Gastroesophageal sphincter (tissue), 3 donors: ENCODE measurements around the gene KCNA10.

Source experiments
- CTCF ChIP-seq, 4 experiments: fragments of 200-600 bp in 2 of 4; fragments of 450-650 bp in 2 of 4; sonication (generic) in 1 of 4; IDR thresholded peaks; one replicate each; pipeline ENCODE4 v1.5.1; 2017 to 2019; ENCODE audit warnings: antibody characterized with exemption in 4 of 4, mild to moderate bottlenecking in 2 of 4, moderate library complexity in 2 of 4
- POLR2A ChIP-seq, 2 donors: fragments of 450-650 bp; IDR thresholded peaks; one replicate each; pipeline ENCODE4 v1.6.1; 2017; ENCODE audit warnings: antibody characterized with exemption in 2 of 2, mild to moderate bottlenecking in 2 of 2, moderate library complexity in 1 of 2

DNA sequence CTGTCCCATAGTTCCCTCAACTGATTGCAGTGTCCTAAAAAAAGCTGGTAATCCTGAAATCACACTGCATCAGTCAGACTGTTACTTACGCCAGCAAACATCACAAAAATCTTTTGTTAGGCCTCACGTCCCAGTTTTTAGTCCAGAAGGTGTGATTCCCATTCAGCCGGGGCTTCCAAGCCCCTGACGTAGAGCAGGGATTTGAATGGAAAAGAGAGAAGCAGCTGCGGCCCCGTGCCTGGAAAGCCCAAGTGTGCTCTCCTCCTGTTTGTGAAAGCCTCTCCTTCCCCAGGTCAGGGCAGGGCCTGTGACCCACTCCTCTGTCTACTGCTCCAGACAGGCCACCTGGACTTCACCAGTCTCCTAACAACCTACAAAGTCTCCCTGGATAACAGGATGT lies 20.7 kb downstream of the KCNA10 start:
- TF ChIP-seq CTCF (IDR thresholded peaks at IDR 0.05) (no peak), POLR2A (IDR thresholded peaks at IDR 0.05) (no peak)
